H1 (cell line): ENCODE measurements around the gene MORN5. TPM values are rescaled to one million over a fixed set of nuclear protein-coding genes. Genes with fewer than 3 reads are reported as not detected.

Experiments
- CTCF ChIA-PET: fragments of 300-600 bp; sonication (Branson Sonifier 250); formaldehyde crosslinking; loops from one replicate; lab custom pipeline; 2021; ENCODE audit not compliant: partially characterized antibody; lab: Charles Lee
- POLR2A ChIA-PET: fragments of 300-600 bp; sonication (Branson Sonifier 250); formaldehyde crosslinking; loops from one replicate; lab custom pipeline; 2021; ENCODE audit warnings: inconsistent platforms; ENCODE audit not compliant: partially characterized antibody; lab: Charles Lee
- DNase-seq, 2 experiments: peaks; one replicate each; pipeline versions ENCODE4 v3.0.0 to v3.0.0-alpha.2; 2010 to 2022; ENCODE audit warnings: low spot score in 2 of 2, low read depth in 1 of 2, mixed read lengths in 1 of 2
- FAIRE-seq: peaks from 2 replicates; lab custom pipeline; 2011; peaks lifted over from hg19 to GRCh38; lab: Jason Lieb, UNC
- H2AFZ ChIP-seq: 2 replicates; pipeline ENCODE4 v1.8.1; 2012; ENCODE audit warnings: low read length, inconsistent platforms
- H2AK5ac ChIP-seq: 2 replicates; pipeline ENCODE4 v1.6.1; 2013; ENCODE audit warnings: low read depth, low read length
- H2BK120ac ChIP-seq: replicated peaks from 2 replicates; pipeline ENCODE3; 2013; ENCODE audit warnings: low read depth, low read length, inconsistent platforms
- H2BK12ac ChIP-seq: 2 replicates; pipeline ENCODE4 v1.6.1; 2013; ENCODE audit warnings: low read depth, low read length
- H2BK15ac ChIP-seq: 2 replicates; pipeline ENCODE4 v1.6.1; 2013; ENCODE audit warnings: low read length
- H2BK20ac ChIP-seq: 2 replicates; pipeline ENCODE4 v1.6.1; 2013; ENCODE audit warnings: low read length
- H2BK5ac ChIP-seq: 2 replicates; pipeline ENCODE4 v1.6.1; 2013; ENCODE audit warnings: low read depth, low read length
- H3K14ac ChIP-seq: 2 replicates; pipeline ENCODE4 v1.6.1; 2013; ENCODE audit warnings: inconsistent platforms; ENCODE audit not compliant: insufficient read length
- H3K18ac ChIP-seq: 2 replicates; pipeline ENCODE4 v1.6.1; 2013; ENCODE audit warnings: low read length; ENCODE audit errors: extremely low read depth
- H3K23ac ChIP-seq: 2 replicates; pipeline ENCODE4 v1.6.1; 2013; ENCODE audit warnings: inconsistent platforms; ENCODE audit not compliant: insufficient read length
- H3K23me2 ChIP-seq: 2 replicates; pipeline ENCODE4 v1.6.1; 2013; ENCODE audit warnings: low read depth, low read length
- H3K27ac ChIP-seq: 2 replicates; pipeline ENCODE4 v1.6.1; 2011; ENCODE audit warnings: low read depth, low read length, inconsistent platforms
- H3K27me3 ChIP-seq, 4 experiments: replicated peaks in 1 of 4; 1 replicate in 1 of 4; 2 replicates in 3 of 4; pipeline versions ENCODE4 v1.6.1 to v1.8.1; 2011 to 2013; ENCODE audit warnings: low read length in 3 of 4, mild to moderate bottlenecking in 3 of 4, inconsistent platforms in 2 of 4, mixed read lengths in 2 of 4, moderate library complexity in 1 of 4; ENCODE audit not compliant: control insufficient read depth in 3 of 4, insufficient read depth in 3 of 4; ENCODE audit errors: extremely low read depth in 1 of 4
- H3K36me3 ChIP-seq, 4 experiments: 2 replicates each; pipeline versions ENCODE4 v1.6.1 to v1.8.1; 2011 to 2013; ENCODE audit warnings: mild to moderate bottlenecking in 4 of 4, low read length in 3 of 4, moderate library complexity in 2 of 4, control low read depth in 1 of 4, inconsistent platforms in 1 of 4; ENCODE audit not compliant: insufficient read depth in 4 of 4, control insufficient read depth in 2 of 4
- H3K4ac ChIP-seq: replicated peaks from 2 replicates; pipeline ENCODE3; 2013; ENCODE audit warnings: low read length, low read depth, mixed read lengths, inconsistent platforms; ENCODE audit not compliant: insufficient read length
- H3K4me1 ChIP-seq, 4 experiments: replicated peaks in 1 of 4; 1 replicate in 1 of 4; 2 replicates in 3 of 4; pipeline versions ENCODE4 v1.6.1 to v1.8.1; 2011 to 2013; ENCODE audit warnings: low read length in 3 of 4, inconsistent platforms in 2 of 4, mixed read lengths in 1 of 4; ENCODE audit not compliant: insufficient read depth in 4 of 4, control insufficient read depth in 3 of 4
- H3K4me2 ChIP-seq, 2 experiments: 2 replicates each; pipeline versions ENCODE4 v1.6.1 to v1.8.1; 2011 to 2013; ENCODE audit warnings: low read depth in 2 of 2, low read length in 2 of 2, control low read depth in 1 of 2, inconsistent platforms in 1 of 2, mild to moderate bottlenecking in 1 of 2; ENCODE audit not compliant: insufficient read depth in 1 of 2
- H3K4me3 ChIP-seq, 4 experiments: fragments of 200-600, 300-600 bp in 1 of 4; sonication (generic), shearing (Covaris generic), sonication (Bioruptor Twin) in 1 of 4; 2 replicates each; pipeline versions ENCODE4 v1.5.1 to v1.8.1; 2011 to 2016; ENCODE audit warnings: low read length in 4 of 4, low read depth in 3 of 4, control low read depth in 2 of 4, inconsistent platforms in 2 of 4, mild to moderate bottlenecking in 2 of 4, mixed read lengths in 1 of 4, moderate library complexity in 1 of 4; ENCODE audit not compliant: insufficient read depth in 2 of 4; ENCODE audit errors: extremely low read depth in 1 of 4
- H3K56ac ChIP-seq: replicated peaks from 2 replicates; pipeline ENCODE3; 2013; ENCODE audit warnings: low read depth, mild to moderate bottlenecking, mixed read lengths, low read length, inconsistent platforms; ENCODE audit not compliant: insufficient read length
- H3K79me1 ChIP-seq: 2 replicates; pipeline ENCODE4 v1.6.1; 2013; ENCODE audit warnings: low read depth, low read length, control low read depth
- H3K79me2 ChIP-seq, 2 experiments: 2 replicates each; pipeline versions ENCODE4 v1.6.1 to v1.8.1; 2012 to 2013; ENCODE audit warnings: low read length in 2 of 2, mild to moderate bottlenecking in 2 of 2, inconsistent platforms in 1 of 2; ENCODE audit not compliant: insufficient read depth in 2 of 2, control insufficient read depth in 1 of 2
- H3K9ac ChIP-seq, 4 experiments: replicated peaks in 1 of 4; 1 replicate in 1 of 4; 2 replicates in 3 of 4; pipeline versions ENCODE4 v1.6.1 to v1.8.1; 2011 to 2013; ENCODE audit warnings: low read depth in 3 of 4, low read length in 3 of 4, control low read depth in 2 of 4, mild to moderate bottlenecking in 2 of 4, moderate library complexity in 2 of 4, inconsistent platforms in 1 of 4; ENCODE audit errors: extremely low read depth in 1 of 4
- H3K9me3 ChIP-seq, 2 experiments: 2 replicates each; pipeline versions ENCODE4 v1.6.1 to v1.8.1; 2012 to 2013; ENCODE audit warnings: mild to moderate bottlenecking in 2 of 2, moderate library complexity in 2 of 2, control low read depth in 1 of 2, inconsistent platforms in 1 of 2, low read depth in 1 of 2, low read length in 1 of 2, mixed read lengths in 1 of 2; ENCODE audit not compliant: insufficient read depth in 2 of 2
- H4K20me1 ChIP-seq, 2 experiments: replicated peaks in 1 of 2; 2 replicates each; pipeline versions ENCODE3 to v1.8.1; 2011 to 2013; ENCODE audit warnings: inconsistent platforms in 2 of 2, low read length in 2 of 2, mild to moderate bottlenecking in 1 of 2; ENCODE audit not compliant: insufficient read depth in 2 of 2, control insufficient read depth in 1 of 2
- H4K5ac ChIP-seq: 2 replicates; pipeline ENCODE4 v1.6.1; 2013; ENCODE audit warnings: low read length, low read depth, mixed read lengths, inconsistent platforms; ENCODE audit not compliant: insufficient read length
- H4K8ac ChIP-seq: 2 replicates; pipeline ENCODE4 v1.8.0; 2013; ENCODE audit warnings: mild to moderate bottlenecking, moderate library complexity, low read length, inconsistent platforms; ENCODE audit not compliant: insufficient read depth; ENCODE audit errors: extremely low read depth
- H4K91ac ChIP-seq: replicated peaks from 2 replicates; pipeline ENCODE3; 2013; ENCODE audit warnings: low read length, mixed read lengths, inconsistent platforms; ENCODE audit not compliant: insufficient read length
- ASH2L ChIP-seq: fragments of 200-600, 300-600 bp; sonication (generic); IDR thresholded peaks from one replicate; pipeline ENCODE4 v1.7.1; 2017; ENCODE audit warnings: low read length
- CTBP2 ChIP-seq: IDR thresholded peaks from 2 replicates; pipeline ENCODE4 v1.7.0; 2011; ENCODE audit warnings: borderline replicate concordance, mild to moderate bottlenecking, moderate library complexity, mixed read lengths, low read length; ENCODE audit not compliant: insufficient read depth, insufficient read length
- GTF2F1 ChIP-seq: IDR thresholded peaks from 2 replicates; pipeline ENCODE4 v1.6.1; 2012; ENCODE audit warnings: low read depth, low read length, improper control_type of control experiment, borderline replicate concordance
- POLR2A ChIP-seq, 2 experiments: IDR thresholded peaks; 1 replicate in 1 of 2; 2 replicates in 1 of 2; pipeline ENCODE4 v1.6.1; 2011; ENCODE audit warnings: low read depth in 2 of 2, low read length in 2 of 2, mild to moderate bottlenecking in 2 of 2; ENCODE audit errors: control extremely low read depth in 1 of 2
- POLR2AphosphoS5 ChIP-seq: IDR thresholded peaks from 2 replicates; pipeline ENCODE4 v1.6.1; 2011; ENCODE audit warnings: low read depth, low read length
- POU5F1 ChIP-seq: IDR thresholded peaks from 2 replicates; pipeline ENCODE4 v1.6.1; 2011; ENCODE audit warnings: low read depth, mild to moderate bottlenecking, low read length, moderate library complexity
- RAD21 ChIP-seq, 2 experiments: IDR thresholded peaks in 1 of 2; conservative IDR thresholded peaks in 1 of 2; 2 replicates each; pipeline ENCODE4 v1.6.1; 2011; ENCODE audit warnings: low read depth in 2 of 2, low read length in 2 of 2, improper control_type of control experiment in 1 of 2, inconsistent platforms in 1 of 2, mild to moderate bottlenecking in 1 of 2, moderate library complexity in 1 of 2
- RNF2 ChIP-seq: fragments of 200-900, 300-1000 bp; sonication (generic); IDR thresholded peaks from 2 replicates; pipeline ENCODE4 v1.7.1; 2016; ENCODE audit warnings: borderline replicate concordance, low read depth, mild to moderate bottlenecking, antibody characterized with exemption, low read length; ENCODE audit not compliant: poor library complexity, severe bottlenecking; ENCODE audit errors: missing control alignments
- SIN3A ChIP-seq, 2 experiments: IDR thresholded peaks in 1 of 2; conservative IDR thresholded peaks in 1 of 2; 2 replicates each; pipeline ENCODE4 v1.6.1; 2011 to 2012; ENCODE audit warnings: low read length in 2 of 2, improper control_type of control experiment in 1 of 2, low read depth in 1 of 2, mild to moderate bottlenecking in 1 of 2
- SP2 ChIP-seq: IDR thresholded peaks from 2 replicates; pipeline ENCODE4 v1.6.1; 2012; ENCODE audit warnings: mild to moderate bottlenecking, low read length, inconsistent platforms
- TCF12 ChIP-seq: IDR thresholded peaks from 2 replicates; pipeline ENCODE4 v1.6.1; 2011; ENCODE audit warnings: low read depth, mild to moderate bottlenecking, low read length
- WGBS, 2 experiments: shearing (Covaris generic) in 1 of 2; methylation state at CpG; one replicate each; pipeline versions ENCODE4 v1.1.6 to v1.1.7; 2013 to 2015; ENCODE audit warnings: low lambda C conversion rate in 2 of 2, mixed read lengths in 2 of 2, inconsistent platforms in 1 of 2, low coverage in 1 of 2, missing lambda C conversion rate in 1 of 2; ENCODE audit not compliant: insufficient replicate concordance in 2 of 2, insufficient coverage in 1 of 2, insufficient read length in 1 of 2; ENCODE audit errors: extremely low coverage in 1 of 2, missing lambda C conversion rate in 1 of 2; 5-methylcytosine and 5-hydroxymethylcytosine counted together
- polyA plus RNA-seq, 7 experiments: library from polyadenylated mRNA; depleted of rRNA in 3 of 7; stranded (reverse) in 5 of 7; unstranded in 2 of 7; fragments of >200 nt in 5 of 7; fragments of 200-250 nt in 2 of 7; gene quantifications; 1 replicate in 5 of 7; 2 replicates in 1 of 7; 4 replicates in 1 of 7; pipeline versions ENCODE4 v1.2.1 to v1.2.3, GENCODE V29; 2011 to 2013; ENCODE audit warnings: missing spikeins in 2 of 7, mixed read lengths in 2 of 7
- total RNA-seq: library from RNA; stranded (reverse); fragmentation: NEBNext Ultra II Directional; extraction: Animal tissue kit (Norgen Biotek cat#: 25700); gene quantifications from 2 replicates; pipeline ENCODE4 v1.2.1, GENCODE V29; 2021
- TF ChIP-seq, protein P1 (sequence below): IDR thresholded peaks from 2 replicates; pipeline ENCODE4 v1.6.1; 2011; ENCODE audit warnings: low read length, improper control_type of control experiment

The MORN5 gene
- total and polyA plus RNA-seq, 2 of the 8 experiments (the other 6 are each of a cell fraction or from before 2014, with no cell fraction given), result not detected

- Histone ChIP-seq H3K79me2 (no peaks in the 10 kb centered on the region), H2BK20ac (no peak overlapping the region), H3K4me3 (no peak overlapping the region), H3K4ac (no peak overlapping the region), H4K20me1 (no peaks in the 10 kb centered on the region), H3K79me1 (no peaks in the 10 kb centered on the region), H3K36me3 (peaks cover 2 to 13% (median 8%) of the 10 kb centered on the region in 4 experiments; a peak in 5 of 8 replicates), H3K18ac (no peak overlapping the region), H3K23me2 (no peaks in the 10 kb centered on the region), H3K56ac (no peak overlapping the region), H3K23ac (no peak overlapping the region), H2BK12ac (no peak overlapping the region), H3K9me3 (no peaks in the 10 kb centered on the region), H2BK15ac (no peak overlapping the region), H3K27ac (no peak overlapping the region), H3K14ac (no peak overlapping the region), H3K4me1 (no peaks in the 10 kb centered on the region), H3K9ac (no peak overlapping the region), H4K5ac (no peak overlapping the region), H2AK5ac (no peak overlapping the region), H2BK120ac (no peak overlapping the region), H2BK5ac (no peak overlapping the region), H4K91ac (no peak overlapping the region), H3K4me2 (no peak overlapping the region), H3K27me3 (peaks cover 0 to 7% (median 0%) of the 10 kb centered on the region in 4 experiments; a peak in 2 of 7 replicates), H4K8ac (peak overlapping the region; percentile 39; the same call in 1 of the 2 replicates), H2AFZ (no peak overlapping the region)
- WGBS, 2 experiments, result 86% methylated on average over 10 of the region's 10 CpGs; no CpG with 5 or more reads in 1 of the 2 experiments
- POLR2A ChIA-PET, result interaction anchor here (0.7 kb wide), 1 partner anchor 1604 kb away, joined by 3 read pairs; no protein-coding TSS in a partner anchor
- CTCF ChIA-PET, result interaction anchor here (2.7 kb wide), 1 partner anchor 111 kb away, joined by 6 read pairs; no protein-coding TSS in a partner anchor
- no peak for DNase-seq
- FAIRE-seq, result no peak
- TF ChIP-seq GTF2F1 (no peak), ASH2L (no peak), POLR2A (IDR thresholded peaks at IDR 0.05; ENCODE audit: control extremely low read depth in 1 of 2, low read depth in 2 of 2, low read length in 2 of 2) (no peak), RNF2 (no peak), POLR2AphosphoS5 (no peak), SP2 (no peak), RAD21 (IDR thresholded peaks at IDR 0.05 in 1 of 2, conservative IDR thresholded peaks at IDR 0.05 in 1 of 2; ENCODE audit: low read depth in 2 of 2, low read length in 2 of 2) (no peak), POU5F1 (no peak), TCF12 (no peak), CTBP2 (no peak), SIN3A (conservative IDR thresholded peaks at IDR 0.05 in 1 of 2, IDR thresholded peaks at IDR 0.05 in 1 of 2; ENCODE audit: low read depth in 1 of 2, low read length in 2 of 2) (no peak)
- TF ChIP-seq, protein P1, sequence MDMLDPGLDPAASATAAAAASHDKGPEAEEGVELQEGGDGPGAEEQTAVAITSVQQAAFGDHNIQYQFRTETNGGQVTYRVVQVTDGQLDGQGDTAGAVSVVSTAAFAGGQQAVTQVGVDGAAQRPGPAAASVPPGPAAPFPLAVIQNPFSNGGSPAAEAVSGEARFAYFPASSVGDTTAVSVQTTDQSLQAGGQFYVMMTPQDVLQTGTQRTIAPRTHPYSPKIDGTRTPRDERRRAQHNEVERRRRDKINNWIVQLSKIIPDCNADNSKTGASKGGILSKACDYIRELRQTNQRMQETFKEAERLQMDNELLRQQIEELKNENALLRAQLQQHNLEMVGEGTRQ, result no peak
These were observed 77.0 kb downstream of the MORN5 start for GRCh38 chr9:122236681-122237080.
